Stimulated activated naive B cell treated with anti-CD40 and anti-IgM and Interleukin-4, amounts not matched to agents 10 μg/mL and 1 μg/mL and 100 μg/mL, for 72 hours (primary cell): ENCODE data around the gene C11orf42.

Experiments
- ATAC-seq, 2 donors: fragments of 150-1000 bp; cut with Tn5 transposase; replicated peaks; 2 replicates each; pipeline ENCODE4 v1.10.0; 2021; ENCODE audit warnings: moderate library complexity in 1 of 2
- DNase-seq: peaks from one replicate; pipeline ENCODE4 v3.0.0; 2021
- H3K27ac Mint-ChIP-seq: one replicate; pipeline ENCODE4 v1.8.0; 2022; ENCODE audit warnings: mild to moderate bottlenecking, mixed read lengths
- H3K27me3 Mint-ChIP-seq, 2 donors: one replicate each; pipeline ENCODE4 v1.8.0; 2022; ENCODE audit warnings: mixed read lengths in 2 of 2
- H3K36me3 Mint-ChIP-seq, 2 donors: one replicate each; pipeline ENCODE4 v1.8.0; 2022; ENCODE audit warnings: mixed read lengths in 2 of 2, mild to moderate bottlenecking in 1 of 2
- H3K4me1 Mint-ChIP-seq, 2 donors: one replicate each; pipeline ENCODE4 v1.8.0; 2022; ENCODE audit warnings: mixed read lengths in 2 of 2, mild to moderate bottlenecking in 1 of 2
- H3K4me3 Mint-ChIP-seq, 2 donors: one replicate each; pipeline ENCODE4 v1.8.0; 2022; ENCODE audit warnings: mild to moderate bottlenecking in 2 of 2, mixed read lengths in 2 of 2, moderate library complexity in 1 of 2
- H3K9me3 Mint-ChIP-seq, 2 donors: one replicate each; pipeline ENCODE4 v1.8.0; 2022; ENCODE audit warnings: mixed read lengths in 2 of 2, mild to moderate bottlenecking in 1 of 2

Gene C11orf42

GRCh38 chr11:6206456-6207180 lies 1.3 kb downstream of the C11orf42 start:
- DNase-seq (no peak), ATAC-seq (no peak)
- Mint-ChIP-seq H3K27ac (no peak overlapping the region), H3K4me1 (peaks cover 8 to 13% of the 10 kb centered on the region in 2 donors), H3K4me3 (no peak overlapping the region), H3K36me3 (peaks cover 17 to 30% of the 10 kb centered on the region in 2 donors), H3K27me3 (no peaks in the 10 kb centered on the region), H3K9me3 (no peaks in the 10 kb centered on the region)

- Mint-ChIP-seq H3K9me3 (no peaks in the 10 kb centered on the region), H3K4me3 (no peak overlapping the region), H3K27me3 (no peaks in the 10 kb centered on the region)
Measured at GRCh38 chr11:6209801-6210200, 4.4 kb downstream of the C11orf42 start.

DNA sequence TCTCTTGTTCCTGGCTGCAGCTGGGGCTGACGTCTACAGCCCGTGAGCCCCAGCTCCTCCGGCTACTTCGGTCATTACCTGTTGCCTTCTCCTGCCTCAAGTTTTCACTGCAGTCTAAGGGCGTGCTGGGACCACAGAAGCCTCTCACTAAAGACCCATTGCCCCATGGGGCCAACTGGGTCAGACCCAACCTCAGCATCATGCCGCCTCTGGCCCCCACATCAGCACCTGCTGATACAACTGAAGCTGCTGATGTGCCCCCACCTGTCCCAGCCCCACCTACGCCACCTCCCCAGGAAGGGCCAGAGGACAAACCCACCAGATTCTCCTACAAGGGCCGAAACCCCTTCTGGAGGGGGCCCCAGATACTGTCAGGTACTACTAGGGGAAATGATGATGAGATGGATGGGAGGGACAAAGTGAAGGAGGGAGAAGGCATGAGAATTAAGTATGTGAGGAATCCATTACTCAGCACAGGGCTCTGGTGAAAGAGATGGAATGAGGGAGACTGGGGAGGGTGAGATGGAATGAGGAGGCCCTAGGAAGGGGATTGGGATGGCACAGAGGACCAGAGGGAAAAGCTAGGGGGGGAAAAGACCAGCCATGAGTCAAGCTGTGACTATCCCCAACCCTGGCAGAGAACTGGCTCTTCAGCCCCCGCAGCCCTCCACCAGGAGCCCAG lies 5.1 kb downstream of the C11orf42 start:
- Mint-ChIP-seq H3K36me3 (peaks cover 11 to 24% of the 10 kb centered on the region in 2 donors), H3K27ac (no peak overlapping the region), H3K9me3 (no peaks in the 10 kb centered on the region), H3K4me1 (no peaks in the 10 kb centered on the region), H3K27me3 (no peaks in the 10 kb centered on the region), H3K4me3 (no peak overlapping the region)
- ATAC-seq (no peak), DNase-seq (no peak)

More at GRCh38 chr11:6209801-6210200, 4.4 kb downstream of the C11orf42 start:
- Mint-ChIP-seq H3K36me3 (peaks cover 11 to 25% of the 10 kb centered on the region in 2 donors), H3K4me1 (no peaks in the 10 kb centered on the region), H3K27ac (no peak overlapping the region)
- ATAC-seq, result no peak
- DNase-seq, result no peak

DNA sequence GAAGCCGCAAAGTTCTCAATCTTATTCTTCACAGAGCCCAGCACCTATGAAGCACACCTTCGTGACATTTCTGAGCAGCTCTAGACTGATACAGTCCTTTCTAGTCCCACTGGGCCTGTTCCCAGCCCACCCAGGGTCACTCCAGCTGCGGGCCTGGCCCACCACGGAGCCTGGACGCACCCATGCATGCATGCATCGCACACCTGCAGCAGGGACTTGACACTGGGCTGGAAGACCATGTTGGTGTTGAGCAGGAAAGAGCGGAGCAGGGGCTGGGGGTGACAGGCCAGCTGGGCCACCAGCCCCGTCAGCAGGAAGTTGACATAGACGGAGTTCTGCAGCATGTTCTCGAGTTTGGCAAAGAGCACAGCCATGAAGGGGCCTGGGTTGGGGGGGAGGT lies 9.2 kb downstream of the C11orf42 start:
- no peaks in the 10 kb centered on the region for H3K9me3 Mint-ChIP-seq
- no peak overlapping the region for H3K27ac Mint-ChIP-seq
- no peak overlapping the region for H3K4me3 Mint-ChIP-seq
- H3K27me3 Mint-ChIP-seq, result no peaks in the 10 kb centered on the region
- no peak for ATAC-seq
- DNase-seq, result no peak
- no peaks in the 10 kb centered on the region for H3K4me1 Mint-ChIP-seq
- H3K36me3 Mint-ChIP-seq, result peaks cover 25 to 40% of the 10 kb centered on the region in 2 donors

- Mint-ChIP-seq H3K27ac (no peak overlapping the region), H3K27me3 (no peaks in the 10 kb centered on the region), H3K4me3 (no peak overlapping the region), H3K9me3 (no peaks in the 10 kb centered on the region), H3K4me1 (peaks cover 0 to 1% of the 10 kb centered on the region in 2 donors), H3K36me3 (peaks cover 28 to 44% of the 10 kb centered on the region in 2 donors)
- DNase-seq (no peak), ATAC-seq (no peak)
Measured at GRCh38 chr11:6216501-6216900, 11.1 kb downstream of the C11orf42 start.

DNA sequence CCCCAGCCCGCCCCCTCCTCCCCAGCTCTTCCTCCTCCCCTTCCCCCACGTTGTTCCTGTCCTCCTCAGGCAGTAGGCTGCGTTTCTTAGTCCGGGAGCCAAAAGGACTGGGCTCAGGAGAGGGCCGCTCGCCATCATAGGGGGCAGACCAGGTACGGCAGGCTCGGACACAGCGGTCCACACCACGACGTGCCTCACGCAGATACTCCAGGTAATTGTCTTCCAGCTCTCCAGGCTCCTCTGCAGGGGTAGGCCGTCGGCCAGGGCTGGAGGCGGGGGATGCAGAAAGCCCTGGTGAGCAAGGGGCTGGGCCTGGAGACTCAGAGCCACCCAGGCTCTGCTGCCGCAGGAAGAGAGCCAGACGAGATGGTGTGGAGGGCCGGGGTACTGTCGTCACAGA lies 12.4 kb downstream of the C11orf42 start:
- no peaks in the 10 kb centered on the region for H3K9me3 Mint-ChIP-seq
- H3K36me3 Mint-ChIP-seq, result peaks cover 35 to 53% of the 10 kb centered on the region in 2 donors
- H3K27me3 Mint-ChIP-seq, result no peaks in the 10 kb centered on the region
- no peak overlapping the region for H3K27ac Mint-ChIP-seq
- no peak for ATAC-seq
- peaks cover 0 to 5% of the 10 kb centered on the region in 2 donors for H3K4me1 Mint-ChIP-seq
- DNase-seq, result no peak
- no peak overlapping the region for H3K4me3 Mint-ChIP-seq

DNA sequence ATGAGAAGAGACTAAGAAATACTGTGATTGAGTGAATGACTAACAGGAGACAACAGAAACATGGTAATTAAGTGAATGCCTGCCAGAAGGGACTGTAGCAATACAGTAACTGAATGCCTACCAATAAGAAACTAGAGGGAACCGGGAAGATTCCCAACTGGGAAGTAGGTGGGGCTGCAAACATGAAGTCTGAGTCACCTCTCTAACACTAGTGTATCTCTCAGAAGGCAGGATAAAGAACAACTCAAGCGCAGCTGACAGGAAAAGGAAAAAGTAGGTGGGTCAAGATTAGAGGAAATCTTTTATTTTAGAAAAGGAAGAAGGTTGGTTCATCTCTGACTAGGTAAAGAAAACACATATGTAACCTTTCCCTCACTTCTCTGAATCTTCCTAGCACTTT lies 14.0 kb downstream of the C11orf42 start:
- ATAC-seq, result no peak
- Mint-ChIP-seq H3K27me3 (no peaks in the 10 kb centered on the region), H3K27ac (no peak overlapping the region), H3K36me3 (peaks cover 41 to 59% of the 10 kb centered on the region in 2 donors), H3K4me3 (no peak overlapping the region), H3K9me3 (no peaks in the 10 kb centered on the region), H3K4me1 (peaks cover 0 to 5% of the 10 kb centered on the region in 2 donors)
- no peak for DNase-seq

DNA sequence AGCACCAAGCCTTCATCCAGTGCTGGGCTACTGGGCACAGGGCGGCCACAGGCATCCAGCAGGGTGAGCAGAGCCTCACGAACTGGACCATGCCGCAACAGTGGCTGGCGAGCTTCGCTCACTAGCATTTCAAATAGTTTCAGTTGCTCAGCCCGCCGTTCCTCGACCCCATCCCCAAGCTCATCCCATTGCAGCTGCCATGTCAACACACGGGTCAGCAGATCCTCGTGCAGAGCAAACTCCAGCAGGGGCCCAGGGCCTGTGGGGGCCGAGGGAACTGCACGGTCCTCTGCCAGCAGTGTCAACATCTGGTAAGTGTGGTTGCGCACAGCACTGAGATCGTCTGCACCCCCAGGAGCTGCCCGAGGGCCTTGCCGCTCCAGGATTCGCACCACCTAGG lies 18.5 kb downstream of the C11orf42 start:
- DNase-seq (no peak), ATAC-seq (no peak)
- Mint-ChIP-seq H3K27me3 (no peaks in the 10 kb centered on the region), H3K27ac (no peak overlapping the region), H3K4me1 (peaks cover 15 to 26% of the 10 kb centered on the region in 2 donors), H3K36me3 (peaks cover 35 to 47% of the 10 kb centered on the region in 2 donors), H3K4me3 (no peak overlapping the region), H3K9me3 (no peaks in the 10 kb centered on the region)

DNA sequence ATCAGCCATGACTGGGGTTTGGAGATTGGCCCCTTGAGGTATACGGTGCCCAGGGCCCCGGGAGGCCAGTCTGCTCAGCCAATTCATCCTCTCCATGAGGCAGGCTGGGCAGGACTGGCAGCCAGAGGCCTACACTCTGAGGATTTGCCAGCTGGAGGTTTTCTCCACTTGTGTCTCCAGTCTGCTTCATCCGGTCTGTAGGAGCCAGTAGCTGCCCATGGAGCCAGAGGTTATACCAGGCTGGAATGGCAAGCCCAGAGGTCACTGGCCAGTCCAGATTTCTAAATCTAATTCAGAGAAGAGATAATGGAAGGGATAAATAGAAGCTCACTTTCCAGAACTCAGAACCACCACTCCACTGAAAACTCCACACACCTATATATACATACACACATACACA lies 19.1 kb downstream of the C11orf42 start:
- ATAC-seq (no peak), DNase-seq (no peak)
- Mint-ChIP-seq H3K36me3 (peaks cover 33 to 45% of the 10 kb centered on the region in 2 donors), H3K27ac (no peak overlapping the region), H3K27me3 (no peaks in the 10 kb centered on the region), H3K9me3 (no peaks in the 10 kb centered on the region), H3K4me3 (no peak overlapping the region), H3K4me1 (peaks cover 17 to 28% of the 10 kb centered on the region in 2 donors)

- ATAC-seq, result no peak
- H3K4me3 Mint-ChIP-seq, result no peak overlapping the region
- DNase-seq, result no peak
- no peak overlapping the region for H3K27ac Mint-ChIP-seq
- peaks cover 22 to 34% of the 10 kb centered on the region in 2 donors for H3K4me1 Mint-ChIP-seq
- no peaks in the 10 kb centered on the region for H3K27me3 Mint-ChIP-seq
- H3K36me3 Mint-ChIP-seq, result peaks cover 35 to 44% of the 10 kb centered on the region in 2 donors
- H3K9me3 Mint-ChIP-seq, result no peaks in the 10 kb centered on the region
Measured at GRCh38 chr11:6225024-6225423, 19.7 kb downstream of the C11orf42 start.

DNA sequence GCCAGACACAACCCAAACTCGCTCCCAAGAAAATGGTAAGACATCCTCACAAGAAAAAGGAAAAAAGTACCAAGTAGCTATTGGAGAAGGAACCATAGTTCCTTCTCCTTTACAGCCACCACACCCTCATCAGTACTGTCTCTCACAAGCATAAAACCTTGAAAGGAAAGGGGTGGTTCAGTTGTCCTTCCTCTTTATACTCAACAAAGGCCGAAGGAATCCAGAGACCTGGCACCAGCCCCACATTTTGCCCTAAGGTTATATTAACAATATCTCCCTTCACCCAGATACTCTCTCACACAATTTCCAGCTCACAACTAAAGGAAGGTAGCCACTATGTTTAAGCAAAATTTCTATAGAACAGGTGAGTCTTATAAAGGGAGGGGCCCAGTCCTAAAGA lies 20.5 kb downstream of the C11orf42 start:
- Mint-ChIP-seq H3K4me1 (peaks cover 28 to 42% of the 10 kb centered on the region in 2 donors), H3K27ac (no peak overlapping the region), H3K36me3 (peaks cover 31 to 40% of the 10 kb centered on the region in 2 donors)

GRCh38 chr11:6228520-6228919 lies 23.2 kb downstream of the C11orf42 start:
- H3K9me3 Mint-ChIP-seq, result no peaks in the 10 kb centered on the region

More for the DNA sequence above, 20.5 kb downstream of the C11orf42 start:
- Mint-ChIP-seq H3K27me3 (no peaks in the 10 kb centered on the region), H3K9me3 (no peaks in the 10 kb centered on the region), H3K4me3 (no peak overlapping the region)
- peak in 1 of 2 donors; percentile 27 for ATAC-seq
- DNase-seq, result no peak

DNA sequence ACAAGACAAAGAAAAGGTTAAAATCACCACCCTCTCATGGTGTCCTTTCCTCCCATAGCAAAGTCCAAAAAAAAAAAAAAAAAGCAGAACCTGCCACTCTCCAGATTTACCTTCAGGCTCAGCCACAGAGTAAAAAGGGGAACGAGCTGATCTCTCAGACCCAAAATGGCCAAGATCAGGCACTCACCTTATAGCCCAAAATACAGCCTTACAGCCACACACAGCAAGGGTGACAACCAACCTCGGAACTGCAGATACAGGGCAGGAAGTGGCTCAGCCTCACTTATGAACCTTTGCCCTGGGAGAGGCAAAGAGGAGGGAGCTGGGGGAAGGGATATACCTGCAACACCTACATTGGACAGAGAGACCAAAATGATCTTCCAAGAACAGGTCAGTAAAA lies 24.6 kb downstream of the C11orf42 start:
- no peaks in the 10 kb centered on the region for H3K27me3 Mint-ChIP-seq
- DNase-seq (no peak), ATAC-seq (no peak)
- H3K27ac Mint-ChIP-seq, result no peak overlapping the region
- H3K9me3 Mint-ChIP-seq, result no peaks in the 10 kb centered on the region
- peaks cover 10 to 22% of the 10 kb centered on the region in 2 donors for H3K36me3 Mint-ChIP-seq
- H3K4me3 Mint-ChIP-seq, result no peak overlapping the region
- peaks cover 37 to 56% of the 10 kb centered on the region in 2 donors for H3K4me1 Mint-ChIP-seq

More at GRCh38 chr11:6228520-6228919, 23.2 kb downstream of the C11orf42 start:
- ATAC-seq (no peak), DNase-seq (no peak)
- H3K36me3 Mint-ChIP-seq, result peaks cover 19 to 29% of the 10 kb centered on the region in 2 donors
- H3K4me1 Mint-ChIP-seq, result peaks cover 31 to 50% of the 10 kb centered on the region in 2 donors
- no peak overlapping the region for H3K4me3 Mint-ChIP-seq
- H3K27ac Mint-ChIP-seq, result no peak overlapping the region
- H3K27me3 Mint-ChIP-seq, result no peaks in the 10 kb centered on the region

DNA sequence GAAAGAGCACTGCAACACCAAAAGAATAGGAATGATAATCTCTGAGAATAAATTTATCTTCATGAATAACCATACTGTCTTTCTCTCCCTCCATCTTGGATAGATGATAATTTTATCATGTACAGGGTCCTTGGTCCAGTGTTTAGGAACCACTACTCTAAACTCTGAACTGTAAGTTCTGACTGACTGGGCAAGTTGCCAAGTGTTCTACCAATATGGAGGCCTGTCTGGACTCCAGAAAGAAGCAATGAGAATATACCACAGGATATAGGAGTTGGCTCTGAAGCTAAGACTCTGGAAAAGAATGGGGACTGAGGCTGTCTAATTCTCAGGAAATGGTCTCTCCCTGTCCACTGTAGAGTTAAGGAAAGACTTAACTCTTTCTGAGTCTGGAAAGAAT lies 27.5 kb downstream of the C11orf42 start:
- H3K27ac Mint-ChIP-seq, result no peak overlapping the region
- DNase-seq, result no peak
- H3K9me3 Mint-ChIP-seq, result no peaks in the 10 kb centered on the region
- H3K4me3 Mint-ChIP-seq, result peak overlapping the region in 1 of 2 donors; percentile 9
- peaks cover 29 to 40% of the 10 kb centered on the region in 2 donors for H3K4me1 Mint-ChIP-seq
- H3K36me3 Mint-ChIP-seq, result peaks cover 4 to 16% of the 10 kb centered on the region in 2 donors
- no peak for ATAC-seq
- no peaks in the 10 kb centered on the region for H3K27me3 Mint-ChIP-seq

- H3K27me3 Mint-ChIP-seq, result no peaks in the 10 kb centered on the region
Measured at GRCh38 chr11:6233984-6234386, 28.6 kb downstream of the C11orf42 start.

More at GRCh38 chr11:6233984-6234386, 28.6 kb downstream of the C11orf42 start:
- DNase-seq, result no peak
- peak in 1 of 2 donors; percentile 1 for ATAC-seq
- Mint-ChIP-seq H3K4me3 (peak overlapping the region; percentile 98 to 99), H3K36me3 (peaks cover 4 to 13% of the 10 kb centered on the region in 2 donors), H3K4me1 (peaks cover 29 to 40% of the 10 kb centered on the region in 2 donors), H3K9me3 (no peaks in the 10 kb centered on the region), H3K27ac (peak overlapping the region; percentile 98)
